A549 (cell line): Measurements from ENCODE around the gene LRGUK.

ENCODE experiments used
- CTCF ChIP-seq: fragments of >200 bp; sonication (Bioruptor Twin); formaldehyde crosslinking; IDR thresholded peaks from 3 replicates; pipeline ENCODE4 v1.5.1; 2016
- EHMT2 ChIP-seq: fragments of 200-600 bp; sonication (generic); IDR thresholded peaks from 2 replicates; pipeline ENCODE4 v1.6.1; 2016; ENCODE audit warnings: antibody characterized with exemption, low read depth, mild to moderate bottlenecking, moderate library complexity
- FOSL2 ChIP-seq, 2 experiments: fragments of 450-650 bp in 1 of 2; fragments of >200 bp in 1 of 2; sonication (Bioruptor Twin) in 1 of 2; formaldehyde crosslinking; IDR thresholded peaks; 2 replicates each; pipeline versions ENCODE4 v1.5.0 to v1.6.1; 2016 to 2020; ENCODE audit warnings: mild to moderate bottlenecking in 1 of 2, moderate library complexity in 1 of 2
- HOXB5 ChIP-seq: fragments of 250-450 bp; sonication (Bioruptor Pico); IDR thresholded peaks from 2 replicates; pipeline ENCODE4 v1.5.0; 2020; ENCODE audit warnings: mild to moderate bottlenecking, moderate library complexity
- KDM1A ChIP-seq: fragments of 200-600 bp; sonication (generic); IDR thresholded peaks from 2 replicates; pipeline ENCODE4 v1.6.1; 2016; ENCODE audit warnings: low read depth, mild to moderate bottlenecking
- MAX ChIP-seq: IDR thresholded peaks from 2 replicates; pipeline ENCODE4 v1.6.1; 2012
- POLR2A ChIP-seq: IDR thresholded peaks from 2 replicates; pipeline ENCODE4 v1.6.1; 2012; ENCODE audit warnings: mild to moderate bottlenecking, low read length
- POLR2AphosphoS2 ChIP-seq: conservative IDR thresholded peaks from 2 replicates; pipeline ENCODE4 v1.6.1; 2012; ENCODE audit warnings: low read length, improper control_type of control experiment, inconsistent platforms
- RNF2 ChIP-seq: fragments of 200-600 bp; sonication (generic); IDR thresholded peaks from 2 replicates; pipeline ENCODE4 v1.6.1; 2016; ENCODE audit warnings: low read depth, mild to moderate bottlenecking, antibody characterized with exemption, moderate library complexity, borderline replicate concordance
- SMC3 ChIP-seq: fragments of >200 bp; sonication (Bioruptor Twin); formaldehyde crosslinking; IDR thresholded peaks from 3 replicates; pipeline ENCODE4 v1.6.1; 2018; ENCODE audit warnings: inconsistent platforms
- ZFP36 ChIP-seq: fragments of 450-650 bp; IDR thresholded peaks from 2 replicates; pipeline ENCODE4 v1.6.1; 2014; ENCODE audit warnings: borderline replicate concordance; ENCODE audit not compliant: partially characterized antibody

- TF ChIP-seq SMC3 (no peak), CTCF (no peak), KDM1A (no peak), FOSL2 (IDR thresholded peaks at IDR 0.05) (no peak), FOSL2 (CRISPR knock-in tag; IDR thresholded peaks at IDR 0.05) (peak; percentile 29), POLR2A (no peak), HOXB5 (CRISPR knock-in tag) (no peak), POLR2AphosphoS2 (no peak), RNF2 (no peak), ZFP36 (no peak), EHMT2 (no peak), MAX (no peak)
Observed at GRCh38 chr7:134083766-134084487, 43.2 kb upstream of the LRGUK start.
